Measurements from ENCODE around the gene PLIN3. TPM values are rescaled to one million over a fixed set of nuclear protein-coding genes. Genes with fewer than 3 reads are reported as not detected.
"Not testable (repeated sequence)": the region's sequence is repeated elsewhere in the genome, so short reads cannot be mapped to it uniquely, and the experiment has no call there.

The PLIN3 gene
- total and polyA plus RNA-seq, 7 donors: 20.3 to 191 (median 34.2) TPM

- H3K4me3 ChIP-seq: no peak overlapping the region
- 87 to 91% methylated on average over 22 of the region's 22 CpGs for WGBS, 2 donors
- intact Hi-C loops (cut with DNase I): no loop called here
- no peaks in the 10 kb centered on the region for H3K36me3 ChIP-seq
- no peaks in the 10 kb centered on the region for H3K4me1 ChIP-seq
- H3K27ac ChIP-seq: no peak overlapping the region
- H3K27me3 ChIP-seq: no peaks in the 10 kb centered on the region
- TF ChIP-seq POLR2A (IDR thresholded peaks at IDR 0.05) (no peak), POLR2AphosphoS5 (IDR thresholded peaks at IDR 0.05) (no peak), CTCF (IDR thresholded peaks at IDR 0.05) (no peak), EP300 (IDR thresholded peaks at IDR 0.05) (no peak)
- DNase-seq: no peak
- H3K9me3 ChIP-seq: no peaks in the 10 kb centered on the region
Observed at GRCh38 chr19:4891066-4891465, 23.6 kb upstream of the PLIN3 start.

DNA sequence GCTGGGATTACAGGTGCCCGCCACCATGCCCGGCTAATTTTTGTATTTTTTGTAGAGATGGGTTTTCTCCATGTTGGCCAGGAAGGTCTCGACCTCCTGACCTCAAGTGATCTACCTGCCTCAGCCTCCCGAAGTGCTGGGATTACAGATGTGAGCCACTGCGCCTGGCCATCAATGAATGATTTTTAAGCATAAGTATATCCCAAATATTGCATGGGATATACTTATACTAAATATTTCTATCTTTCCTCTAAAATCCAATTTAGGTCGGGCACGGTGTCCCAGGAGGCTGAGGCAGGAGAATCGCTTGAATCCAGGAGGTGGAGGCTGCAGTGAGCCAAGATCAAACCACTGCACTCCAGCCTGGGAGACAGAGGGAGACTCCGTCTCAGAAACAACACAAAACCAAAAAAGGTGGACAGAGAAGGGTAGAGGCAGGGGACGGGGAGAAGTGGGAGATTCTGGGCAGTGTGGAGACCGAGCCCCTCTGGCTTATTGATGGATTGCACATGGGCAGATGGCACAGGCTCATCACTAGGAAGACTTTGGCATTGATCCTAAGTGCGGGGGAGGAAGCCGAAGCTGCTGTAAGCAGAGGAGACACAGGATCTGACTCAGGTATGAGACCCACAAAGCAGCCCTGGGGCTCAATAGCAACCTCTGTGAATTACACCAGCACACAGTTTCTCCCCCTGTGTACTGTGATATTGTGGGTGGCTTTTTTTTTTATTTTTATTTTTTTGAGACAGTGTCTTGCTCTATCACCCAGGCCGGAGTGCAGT lies 21.8 kb upstream of the PLIN3 start:
- Histone ChIP-seq H3K4me1 (no peaks in the 10 kb centered on the region), H3K27ac (no peak overlapping the region), H3K36me3 (no peaks in the 10 kb centered on the region), H3K9me3 (no peaks in the 10 kb centered on the region), H3K4me3 (no peak overlapping the region), H3K27me3 (no peaks in the 10 kb centered on the region)
- TF ChIP-seq CTCF (IDR thresholded peaks at IDR 0.05) (no peak), EP300 (IDR thresholded peaks at IDR 0.05) (no peak), POLR2A (IDR thresholded peaks at IDR 0.05) (no peak)
- WGBS, 2 donors: 93% methylated on average over 14 of the region's 14 CpGs
- no peak for DNase-seq
- intact Hi-C loops (cut with DNase I): no loop called here

DNA sequence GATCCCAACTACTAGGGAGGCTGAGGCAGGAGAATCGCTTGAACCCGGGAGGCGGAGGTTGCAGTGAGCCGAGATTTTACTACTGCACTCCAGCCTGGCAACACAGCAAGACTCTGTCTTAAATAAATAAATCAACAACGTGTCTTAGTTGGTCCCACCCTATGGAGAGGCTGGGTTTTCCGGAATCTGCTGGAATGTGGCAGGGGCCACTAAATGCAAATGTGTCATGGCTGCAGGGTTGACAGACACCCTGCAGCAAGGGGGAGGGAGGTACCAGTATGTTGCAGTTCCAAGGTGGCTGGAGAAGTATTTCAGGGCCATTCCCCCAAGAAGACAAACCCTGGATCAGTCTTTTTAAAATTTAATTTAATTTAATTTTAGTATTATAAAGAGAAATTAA lies 20.3 kb upstream of the PLIN3 start:
- H3K27ac ChIP-seq; H3K36me3 ChIP-seq; intact Hi-C loops (cut with DNase I); H3K9me3 ChIP-seq; DNase-seq; H3K4me3 ChIP-seq; H3K27me3 ChIP-seq; H3K4me1 ChIP-seq: not testable (repeated sequence)
- WGBS, 2 donors: 37 to 75% methylated on average over 6 of the region's 6 CpGs

DNA sequence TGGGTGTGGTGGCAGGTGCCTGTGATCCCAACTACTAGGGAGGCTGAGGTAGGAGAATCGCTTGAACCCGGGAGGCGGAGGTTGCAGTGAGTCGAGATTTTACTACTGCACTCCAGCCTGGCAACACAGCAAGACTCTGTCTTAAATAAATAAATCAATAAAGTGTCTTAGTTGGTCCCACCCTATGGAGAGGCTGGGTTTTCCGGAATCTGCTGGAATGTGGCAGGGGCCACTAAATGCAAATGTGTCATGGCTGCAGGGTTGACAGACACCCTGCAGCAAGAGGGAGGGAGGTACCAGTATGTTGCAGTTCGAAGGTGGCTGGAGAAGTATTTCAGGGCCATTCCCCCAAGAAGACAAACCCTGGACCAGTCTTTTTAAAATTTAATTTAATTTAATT lies 17.5 kb upstream of the PLIN3 start:
- H3K36me3 ChIP-seq; H3K9me3 ChIP-seq; H3K4me3 ChIP-seq; DNase-seq; intact Hi-C loops (cut with DNase I); H3K27me3 ChIP-seq; H3K27ac ChIP-seq; H3K4me1 ChIP-seq: not testable (repeated sequence)
- 85% methylated on average over 4 to 5 of the region's 6 CpGs for WGBS, 2 donors

DNA sequence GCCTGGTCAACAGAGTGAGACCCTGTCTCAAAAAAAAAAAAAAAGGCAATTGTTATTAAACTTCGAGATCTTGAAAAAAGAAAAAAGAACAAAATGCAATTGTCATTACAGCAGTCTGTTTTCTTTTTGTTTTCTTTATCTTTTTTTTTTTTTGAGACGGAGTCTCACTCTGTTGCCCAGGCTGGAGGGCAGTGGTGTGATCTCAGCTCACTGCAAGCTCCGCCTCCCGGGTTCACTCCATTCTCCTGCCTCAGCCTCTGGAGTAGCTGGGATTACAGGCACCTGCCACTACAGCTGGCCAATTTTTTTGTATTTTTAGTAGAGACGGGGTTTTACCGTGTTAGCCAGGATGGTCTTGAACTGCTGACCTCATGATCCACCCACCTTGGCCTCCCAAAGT lies 15.4 kb upstream of the PLIN3 start:
- 65 to 81% methylated on average over 6 of the region's 6 CpGs for WGBS, 2 donors

DNA sequence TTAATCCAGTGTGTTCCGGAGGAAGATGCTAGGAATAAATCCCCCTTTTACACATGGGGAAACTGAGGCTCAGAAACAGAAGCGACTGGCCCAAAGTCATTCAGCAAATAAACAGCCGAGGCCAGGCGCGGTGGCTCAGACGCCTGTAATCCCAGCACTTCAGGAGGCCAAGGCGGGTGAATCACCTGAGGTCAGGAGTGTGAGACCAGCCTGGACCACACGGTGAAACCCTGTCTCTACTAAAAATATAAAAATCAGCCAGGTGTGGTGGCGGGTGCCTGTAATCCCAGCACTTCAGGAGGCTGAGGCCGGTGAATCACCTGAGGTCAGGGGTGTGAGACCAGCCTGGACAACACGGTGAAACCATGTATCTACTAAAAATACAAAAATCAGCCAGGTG lies 11.6 kb upstream of the PLIN3 start:
- intact Hi-C loops (cut with DNase I): no loop called here

More for the DNA sequence above, 15.4 kb upstream of the PLIN3 start:
- H3K4me3 ChIP-seq; H3K27ac ChIP-seq; DNase-seq; H3K9me3 ChIP-seq; H3K27me3 ChIP-seq; intact Hi-C loops (cut with DNase I); H3K36me3 ChIP-seq: not testable (repeated sequence)
- H3K4me1 ChIP-seq: peaks cover 0 to 13% (median 11%) of the 10 kb centered on the region in 4 donors

More for the DNA sequence above, 11.6 kb upstream of the PLIN3 start:
- H3K4me1 ChIP-seq: peaks cover 0 to 20% (median 16%) of the 10 kb centered on the region in 4 donors
- no peaks in the 10 kb centered on the region for H3K27me3 ChIP-seq
- no peak for TF ChIP-seq POLR2AphosphoS5 (IDR thresholded peaks at IDR 0.05)
- no peak for TF ChIP-seq POLR2A (IDR thresholded peaks at IDR 0.05)
- no peak for TF ChIP-seq EP300 (IDR thresholded peaks at IDR 0.05)
- TF ChIP-seq CTCF (IDR thresholded peaks at IDR 0.05): no peak
- no peak overlapping the region for H3K4me3 ChIP-seq
- WGBS, 2 donors: 89 to 90% methylated on average over 11 of the region's 11 CpGs
- no peak for DNase-seq
- H3K9me3 ChIP-seq: no peaks in the 10 kb centered on the region
- peak overlapping the region in 3 of 4 donors; percentile 75 to 88 (median 82) for H3K27ac ChIP-seq
- H3K36me3 ChIP-seq: no peaks in the 10 kb centered on the region
